Neural crest cell (in vitro differentiated cells): ENCODE measurements around the gene RIPPLY1. TPM values are rescaled to one million over a fixed set of nuclear protein-coding genes. Genes with fewer than 3 reads are reported as not detected.

ENCODE experiments used
- DNase-seq: peaks from one replicate; pipeline ENCODE4 v3.0.0; 2021; ENCODE audit warnings: low read depth, mixed read lengths, low spot score
- H3K27ac Mint-ChIP-seq: one replicate; pipeline ENCODE4 v1.8.0; 2021; ENCODE audit warnings: mild to moderate bottlenecking, mixed read lengths; ENCODE audit not compliant: unreplicated experiment
- H3K27me3 Mint-ChIP-seq: 2 replicates; pipeline ENCODE4 v1.8.0; 2021; ENCODE audit warnings: low read depth, mild to moderate bottlenecking, mixed read lengths
- H3K36me3 Mint-ChIP-seq: 2 replicates; pipeline ENCODE4 v1.8.0; 2021; ENCODE audit warnings: low read depth, mild to moderate bottlenecking, mixed read lengths
- H3K4me1 Mint-ChIP-seq: 2 replicates; pipeline ENCODE4 v1.8.0; 2021; ENCODE audit warnings: mixed read lengths
- H3K4me3 Mint-ChIP-seq: one replicate; pipeline ENCODE4 v1.8.0; 2021; ENCODE audit warnings: mild to moderate bottlenecking, mixed read lengths
- H3K9me3 Mint-ChIP-seq: 2 replicates; pipeline ENCODE4 v1.8.0; 2021; ENCODE audit warnings: mixed read lengths
- CTCF ChIP-seq: fragments of 200-600 bp; sonication (generic); conservative IDR thresholded peaks from 2 replicates; pipeline ENCODE4 v1.5.0; 2021; ENCODE audit warnings: antibody characterized with exemption, mild to moderate bottlenecking
- total RNA-seq: library from RNA; stranded (reverse); gene quantifications from 2 replicates; pipeline ENCODE4 v1.2.1, GENCODE V29; 2021

Gene RIPPLY1
- total RNA-seq, 1 donor from 2014 or later: not detected

GRCh38 chrX:106949366-106949765, 46.2 kb upstream of the RIPPLY1 start:
- no peak for TF ChIP-seq CTCF
- DNase-seq: no peak
- Mint-ChIP-seq H3K9me3 (no peaks in the 10 kb centered on the region), H3K27ac (no peak overlapping the region), H3K4me1 (peaks cover 4% of the 10 kb centered on the region), H3K36me3 (peaks cover 8% of the 10 kb centered on the region), H3K4me3 (no peak overlapping the region), H3K27me3 (no peaks in the 10 kb centered on the region)

- no peak for TF ChIP-seq CTCF
- DNase-seq: no peak
- H3K9me3 Mint-ChIP-seq: no peaks in the 10 kb centered on the region
- H3K27ac Mint-ChIP-seq: no peak overlapping the region
- peaks cover 8% of the 10 kb centered on the region for H3K36me3 Mint-ChIP-seq
- no peak overlapping the region for H3K4me3 Mint-ChIP-seq
- H3K27me3 Mint-ChIP-seq: no peaks in the 10 kb centered on the region
- peaks cover 4% of the 10 kb centered on the region for H3K4me1 Mint-ChIP-seq
Measured at GRCh38 chrX:106948641-106949040, 45.5 kb upstream of the RIPPLY1 start.

- Mint-ChIP-seq H3K9me3 (peaks cover 3% of the 10 kb centered on the region), H3K36me3 (peaks cover 16% of the 10 kb centered on the region), H3K4me1 (peaks cover 4% of the 10 kb centered on the region), H3K27ac (no peak overlapping the region), H3K4me3 (no peak overlapping the region), H3K27me3 (no peaks in the 10 kb centered on the region)
- no peak for DNase-seq
- TF ChIP-seq CTCF: no peak
Measured at GRCh38 chrX:106946464-106946863, 43.3 kb upstream of the RIPPLY1 start.

- H3K4me1 Mint-ChIP-seq: no peaks in the 10 kb centered on the region
- H3K27me3 Mint-ChIP-seq: no peaks in the 10 kb centered on the region
- H3K36me3 Mint-ChIP-seq: peaks cover 12% of the 10 kb centered on the region
- no peak for DNase-seq
- peaks cover 3% of the 10 kb centered on the region for H3K9me3 Mint-ChIP-seq
- no peak overlapping the region for H3K27ac Mint-ChIP-seq
- no peak overlapping the region for H3K4me3 Mint-ChIP-seq
- TF ChIP-seq CTCF: no peak
Measured at GRCh38 chrX:106940068-106940467, 36.9 kb upstream of the RIPPLY1 start.

GRCh38 chrX:106939566-106939965, 36.4 kb upstream of the RIPPLY1 start:
- H3K36me3 Mint-ChIP-seq: peaks cover 12% of the 10 kb centered on the region
- no peaks in the 10 kb centered on the region for H3K27me3 Mint-ChIP-seq
- H3K4me3 Mint-ChIP-seq: no peak overlapping the region
- no peak for DNase-seq
- peaks cover 3% of the 10 kb centered on the region for H3K9me3 Mint-ChIP-seq
- TF ChIP-seq CTCF: no peak
- H3K4me1 Mint-ChIP-seq: no peaks in the 10 kb centered on the region
- H3K27ac Mint-ChIP-seq: no peak overlapping the region

- Mint-ChIP-seq H3K27ac (no peak overlapping the region), H3K9me3 (no peaks in the 10 kb centered on the region), H3K4me3 (no peak overlapping the region), H3K27me3 (no peaks in the 10 kb centered on the region), H3K4me1 (peaks cover 12% of the 10 kb centered on the region), H3K36me3 (no peaks in the 10 kb centered on the region)
- no peak for TF ChIP-seq CTCF
- DNase-seq: no peak
Measured at GRCh38 chrX:106936246-106936645, 33.1 kb upstream of the RIPPLY1 start.
